Measurements from ENCODE around the gene LIF.

DNA sequence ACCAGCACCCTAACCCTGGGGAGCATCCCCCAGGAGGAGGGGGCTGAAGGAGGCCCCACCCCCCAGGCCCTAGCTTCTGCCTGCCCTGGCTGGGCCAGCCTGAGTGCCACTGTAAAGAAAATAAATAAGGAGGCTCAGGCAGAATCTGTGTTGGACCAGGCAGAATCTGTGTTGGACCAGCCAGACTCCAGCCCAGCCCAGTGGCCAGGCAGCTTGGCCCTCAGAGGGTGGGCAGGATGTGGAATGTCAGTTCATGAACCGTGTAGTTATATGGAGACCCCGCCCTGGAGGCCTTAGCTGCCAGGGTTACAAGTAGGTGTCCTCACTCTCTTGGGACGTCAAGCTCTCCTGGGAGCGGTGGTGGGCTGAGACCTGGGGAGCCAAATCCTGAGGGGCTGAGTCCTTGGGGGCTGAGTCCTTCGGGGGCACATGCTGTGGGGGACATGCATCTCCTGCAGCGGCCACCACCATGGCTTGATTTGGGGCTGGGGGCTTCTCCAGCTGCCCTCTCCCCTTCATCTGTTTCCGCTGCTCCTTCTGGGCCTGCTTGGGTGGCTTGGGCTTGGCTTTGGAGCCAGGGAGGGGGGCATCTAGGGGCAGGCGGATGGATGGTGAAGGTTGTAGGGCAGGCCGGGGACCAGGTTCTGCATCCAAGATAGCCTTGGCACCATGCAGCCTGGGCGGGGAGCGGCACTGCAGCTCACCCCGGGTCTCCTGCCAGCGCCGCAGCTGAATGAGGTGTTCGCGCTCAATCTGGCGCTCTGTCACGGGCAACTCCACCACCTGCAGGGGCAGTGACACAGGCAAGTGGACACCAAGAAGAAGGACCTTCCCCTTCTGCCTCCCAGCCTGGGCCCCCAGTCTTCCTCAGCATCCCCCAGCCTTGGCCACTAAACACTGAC lies 45.8 kb upstream of the LIF start:
- TF ChIP-seq, protein P1, sequence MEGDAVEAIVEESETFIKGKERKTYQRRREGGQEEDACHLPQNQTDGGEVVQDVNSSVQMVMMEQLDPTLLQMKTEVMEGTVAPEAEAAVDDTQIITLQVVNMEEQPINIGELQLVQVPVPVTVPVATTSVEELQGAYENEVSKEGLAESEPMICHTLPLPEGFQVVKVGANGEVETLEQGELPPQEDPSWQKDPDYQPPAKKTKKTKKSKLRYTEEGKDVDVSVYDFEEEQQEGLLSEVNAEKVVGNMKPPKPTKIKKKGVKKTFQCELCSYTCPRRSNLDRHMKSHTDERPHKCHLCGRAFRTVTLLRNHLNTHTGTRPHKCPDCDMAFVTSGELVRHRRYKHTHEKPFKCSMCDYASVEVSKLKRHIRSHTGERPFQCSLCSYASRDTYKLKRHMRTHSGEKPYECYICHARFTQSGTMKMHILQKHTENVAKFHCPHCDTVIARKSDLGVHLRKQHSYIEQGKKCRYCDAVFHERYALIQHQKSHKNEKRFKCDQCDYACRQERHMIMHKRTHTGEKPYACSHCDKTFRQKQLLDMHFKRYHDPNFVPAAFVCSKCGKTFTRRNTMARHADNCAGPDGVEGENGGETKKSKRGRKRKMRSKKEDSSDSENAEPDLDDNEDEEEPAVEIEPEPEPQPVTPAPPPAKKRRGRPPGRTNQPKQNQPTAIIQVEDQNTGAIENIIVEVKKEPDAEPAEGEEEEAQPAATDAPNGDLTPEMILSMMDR (IDR thresholded peaks at IDR 0.05; ENCODE audit: low read depth, low read length, missing input control), result no peak
- TF ChIP-seq YY1 (IDR thresholded peaks at IDR 0.05) (no peak), TAF1 (conservative IDR thresholded peaks at IDR 0.05) (no peak), HNF4A (conservative IDR thresholded peaks at IDR 0.05) (no peak), RXRA (IDR thresholded peaks at IDR 0.05) (no peak), GABPA (IDR thresholded peaks at IDR 0.05 in 1 of 2, conservative IDR thresholded peaks at IDR 0.05 in 1 of 2) (no peak), SP1 (IDR thresholded peaks at IDR 0.05) (no peak), RAD21 (IDR thresholded peaks at IDR 0.05) (no peak), EGR1 (IDR thresholded peaks at IDR 0.05; ENCODE audit: low read depth in 2 of 2) (no peak), NR2F2 (IDR thresholded peaks at IDR 0.05) (no peak)
- TF ChIP-seq, protein P2, sequence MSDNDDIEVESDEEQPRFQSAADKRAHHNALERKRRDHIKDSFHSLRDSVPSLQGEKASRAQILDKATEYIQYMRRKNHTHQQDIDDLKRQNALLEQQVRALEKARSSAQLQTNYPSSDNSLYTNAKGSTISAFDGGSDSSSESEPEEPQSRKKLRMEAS (IDR thresholded peaks at IDR 0.05), result no peak
- TF ChIP-seq, protein P3, sequence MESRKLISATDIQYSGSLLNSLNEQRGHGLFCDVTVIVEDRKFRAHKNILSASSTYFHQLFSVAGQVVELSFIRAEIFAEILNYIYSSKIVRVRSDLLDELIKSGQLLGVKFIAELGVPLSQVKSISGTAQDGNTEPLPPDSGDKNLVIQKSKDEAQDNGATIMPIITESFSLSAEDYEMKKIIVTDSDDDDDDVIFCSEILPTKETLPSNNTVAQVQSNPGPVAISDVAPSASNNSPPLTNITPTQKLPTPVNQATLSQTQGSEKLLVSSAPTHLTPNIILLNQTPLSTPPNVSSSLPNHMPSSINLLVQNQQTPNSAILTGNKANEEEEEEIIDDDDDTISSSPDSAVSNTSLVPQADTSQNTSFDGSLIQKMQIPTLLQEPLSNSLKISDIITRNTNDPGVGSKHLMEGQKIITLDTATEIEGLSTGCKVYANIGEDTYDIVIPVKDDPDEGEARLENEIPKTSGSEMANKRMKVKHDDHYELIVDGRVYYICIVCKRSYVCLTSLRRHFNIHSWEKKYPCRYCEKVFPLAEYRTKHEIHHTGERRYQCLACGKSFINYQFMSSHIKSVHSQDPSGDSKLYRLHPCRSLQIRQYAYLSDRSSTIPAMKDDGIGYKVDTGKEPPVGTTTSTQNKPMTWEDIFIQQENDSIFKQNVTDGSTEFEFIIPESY (IDR thresholded peaks at IDR 0.05), result no peak
- TF ChIP-seq, protein P4, sequence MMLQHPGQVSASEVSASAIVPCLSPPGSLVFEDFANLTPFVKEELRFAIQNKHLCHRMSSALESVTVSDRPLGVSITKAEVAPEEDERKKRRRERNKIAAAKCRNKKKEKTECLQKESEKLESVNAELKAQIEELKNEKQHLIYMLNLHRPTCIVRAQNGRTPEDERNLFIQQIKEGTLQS (IDR thresholded peaks at IDR 0.05), result no peak
- TF ChIP-seq, protein P5, sequence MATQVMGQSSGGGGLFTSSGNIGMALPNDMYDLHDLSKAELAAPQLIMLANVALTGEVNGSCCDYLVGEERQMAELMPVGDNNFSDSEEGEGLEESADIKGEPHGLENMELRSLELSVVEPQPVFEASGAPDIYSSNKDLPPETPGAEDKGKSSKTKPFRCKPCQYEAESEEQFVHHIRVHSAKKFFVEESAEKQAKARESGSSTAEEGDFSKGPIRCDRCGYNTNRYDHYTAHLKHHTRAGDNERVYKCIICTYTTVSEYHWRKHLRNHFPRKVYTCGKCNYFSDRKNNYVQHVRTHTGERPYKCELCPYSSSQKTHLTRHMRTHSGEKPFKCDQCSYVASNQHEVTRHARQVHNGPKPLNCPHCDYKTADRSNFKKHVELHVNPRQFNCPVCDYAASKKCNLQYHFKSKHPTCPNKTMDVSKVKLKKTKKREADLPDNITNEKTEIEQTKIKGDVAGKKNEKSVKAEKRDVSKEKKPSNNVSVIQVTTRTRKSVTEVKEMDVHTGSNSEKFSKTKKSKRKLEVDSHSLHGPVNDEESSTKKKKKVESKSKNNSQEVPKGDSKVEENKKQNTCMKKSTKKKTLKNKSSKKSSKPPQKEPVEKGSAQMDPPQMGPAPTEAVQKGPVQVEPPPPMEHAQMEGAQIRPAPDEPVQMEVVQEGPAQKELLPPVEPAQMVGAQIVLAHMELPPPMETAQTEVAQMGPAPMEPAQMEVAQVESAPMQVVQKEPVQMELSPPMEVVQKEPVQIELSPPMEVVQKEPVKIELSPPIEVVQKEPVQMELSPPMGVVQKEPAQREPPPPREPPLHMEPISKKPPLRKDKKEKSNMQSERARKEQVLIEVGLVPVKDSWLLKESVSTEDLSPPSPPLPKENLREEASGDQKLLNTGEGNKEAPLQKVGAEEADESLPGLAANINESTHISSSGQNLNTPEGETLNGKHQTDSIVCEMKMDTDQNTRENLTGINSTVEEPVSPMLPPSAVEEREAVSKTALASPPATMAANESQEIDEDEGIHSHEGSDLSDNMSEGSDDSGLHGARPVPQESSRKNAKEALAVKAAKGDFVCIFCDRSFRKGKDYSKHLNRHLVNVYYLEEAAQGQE (IDR thresholded peaks at IDR 0.05), result no peak

Data from liver (tissue), 3 donors.